ENCODE data around the gene C5orf22.
A peak's percentile ranks its signal among the peaks of the same experiment; 100 is the strongest.
"Not testable (repeated sequence)": the region's sequence is repeated elsewhere in the genome, so short reads cannot be mapped to it uniquely, and the experiment has no call there.

The C5orf22 gene

GRCh38 chr5:31511305-31511704 lies 20.8 kb upstream of the C5orf22 start:
- Histone ChIP-seq H3K27me3 (ENCODE audit: insufficient read depth, low read length) (no peaks in the 10 kb centered on the region), H3K4me1 (ENCODE audit: insufficient read depth, low read length) (no peaks in the 10 kb centered on the region), H3K4me3 (ENCODE audit: low read length) (no peak overlapping the region), H3K36me3 (ENCODE audit: insufficient read depth, low read depth, low read length) (peaks cover 93% of the 10 kb centered on the region), H3K27ac (ENCODE audit: low read length) (no peak overlapping the region), H3K9ac (ENCODE audit: low read depth, low read length) (no peak overlapping the region), H3K9me3 (ENCODE audit: insufficient read depth, low read depth, low read length) (no peaks in the 10 kb centered on the region)

- no peak overlapping the region for H3K9ac ChIP-seq (ENCODE audit: low read depth, low read length)
- peaks cover 80% of the 10 kb centered on the region for H3K36me3 ChIP-seq (ENCODE audit: insufficient read depth, low read depth, low read length)
Measured at GRCh38 chr5:31516802-31517201, 15.3 kb upstream of the C5orf22 start.

GRCh38 chr5:31523041-31523440 lies 9.1 kb upstream of the C5orf22 start:
- no peak overlapping the region for H3K4me3 ChIP-seq (ENCODE audit: low read length)
- no peaks in the 10 kb centered on the region for H3K4me1 ChIP-seq (ENCODE audit: insufficient read depth, low read length)
- H3K27ac ChIP-seq (ENCODE audit: low read length), result no peak overlapping the region
- H3K9me3 ChIP-seq (ENCODE audit: insufficient read depth, low read depth, low read length), result no peaks in the 10 kb centered on the region
- peaks cover 90% of the 10 kb centered on the region for H3K36me3 ChIP-seq (ENCODE audit: insufficient read depth, low read depth, low read length)
- no peaks in the 10 kb centered on the region for H3K27me3 ChIP-seq (ENCODE audit: insufficient read depth, low read length)
- no peak overlapping the region for H3K9ac ChIP-seq (ENCODE audit: low read depth, low read length)

More at GRCh38 chr5:31516802-31517201, 15.3 kb upstream of the C5orf22 start:
- no peak overlapping the region for H3K4me3 ChIP-seq (ENCODE audit: low read length)
- no peaks in the 10 kb centered on the region for H3K27me3 ChIP-seq (ENCODE audit: insufficient read depth, low read length)
- H3K27ac ChIP-seq (ENCODE audit: low read length), result no peak overlapping the region
- H3K4me1 ChIP-seq (ENCODE audit: insufficient read depth, low read length), result no peaks in the 10 kb centered on the region
- no peaks in the 10 kb centered on the region for H3K9me3 ChIP-seq (ENCODE audit: insufficient read depth, low read depth, low read length)

- H3K4me1 ChIP-seq (ENCODE audit: insufficient read depth, low read length), result peaks cover 11% of the 10 kb centered on the region; the same call in 1 of the 2 replicates
- H3K4me3 ChIP-seq (ENCODE audit: low read length), result peak overlapping the region; percentile 100
- H3K27ac ChIP-seq (ENCODE audit: low read length), result no peak overlapping the region
- no peaks in the 10 kb centered on the region for H3K9me3 ChIP-seq (ENCODE audit: insufficient read depth, low read depth, low read length)
- H3K27me3 ChIP-seq (ENCODE audit: insufficient read depth, low read length), result no peaks in the 10 kb centered on the region
- peaks cover 63% of the 10 kb centered on the region for H3K36me3 ChIP-seq (ENCODE audit: insufficient read depth, low read depth, low read length)
- peak overlapping the region; percentile 93 for H3K9ac ChIP-seq (ENCODE audit: low read depth, low read length)
Measured at GRCh38 chr5:31530541-31531265, 1.4 kb upstream of the C5orf22 start.

- Histone ChIP-seq H3K9me3 (ENCODE audit: insufficient read depth, low read depth, low read length) (no peaks in the 10 kb centered on the region), H3K27ac (ENCODE audit: low read length) (no peak overlapping the region), H3K36me3 (ENCODE audit: insufficient read depth, low read depth, low read length) (peaks cover 63% of the 10 kb centered on the region), H3K4me1 (ENCODE audit: insufficient read depth, low read length) (peaks cover 11% of the 10 kb centered on the region; the same call in 1 of the 2 replicates), H3K27me3 (ENCODE audit: insufficient read depth, low read length) (no peaks in the 10 kb centered on the region), H3K4me3 (ENCODE audit: low read length) (peak overlapping the region; percentile 100), H3K9ac (ENCODE audit: low read depth, low read length) (peak overlapping the region; percentile 93)
Measured at GRCh38 chr5:31531543-31531887, 586 bp upstream of the C5orf22 start.

DNA sequence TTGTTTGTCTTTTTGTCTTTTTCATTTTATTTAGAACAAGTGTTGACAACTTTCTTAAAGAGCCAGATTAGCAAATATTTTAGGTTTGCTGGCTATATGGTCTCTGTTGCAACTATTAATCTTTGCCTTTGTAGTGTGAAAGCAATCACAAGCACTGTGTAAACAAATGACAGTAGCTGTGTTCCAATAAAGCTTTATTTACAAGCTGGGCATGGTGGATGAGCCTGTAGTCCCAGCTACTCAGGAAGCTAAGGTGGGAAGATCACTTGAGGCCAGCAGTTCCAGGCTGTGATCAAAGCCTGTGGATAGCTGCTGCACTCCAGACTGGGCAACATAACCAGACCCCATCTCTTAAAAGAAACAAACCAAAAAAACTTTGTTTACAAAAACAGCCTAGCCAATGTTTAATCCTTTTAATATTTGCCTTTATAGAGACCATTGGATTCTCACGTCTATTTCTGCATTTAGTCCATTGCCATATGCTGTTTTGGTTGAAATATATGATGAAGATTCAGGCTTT lies 2.5 kb downstream of the C5orf22 start:
- no peaks in the 10 kb centered on the region for H3K9me3 ChIP-seq (ENCODE audit: insufficient read depth, low read depth, low read length)
- H3K9ac ChIP-seq (ENCODE audit: low read depth, low read length), result no peak overlapping the region
- H3K36me3 ChIP-seq (ENCODE audit: insufficient read depth, low read depth, low read length), result peaks cover 65% of the 10 kb centered on the region
- H3K27ac ChIP-seq (ENCODE audit: low read length), result no peak overlapping the region
- H3K27me3 ChIP-seq (ENCODE audit: insufficient read depth, low read length), result no peaks in the 10 kb centered on the region
- peaks cover 11% of the 10 kb centered on the region; the same call in 1 of the 2 replicates for H3K4me1 ChIP-seq (ENCODE audit: insufficient read depth, low read length)
- H3K4me3 ChIP-seq (ENCODE audit: low read length), result no peak overlapping the region

- H3K9me3 ChIP-seq (ENCODE audit: insufficient read depth, low read depth, low read length), result no peaks in the 10 kb centered on the region
- no peak overlapping the region for H3K27ac ChIP-seq (ENCODE audit: low read length)
- H3K4me1 ChIP-seq (ENCODE audit: insufficient read depth, low read length), result peaks cover 7% of the 10 kb centered on the region; the same call in 1 of the 2 replicates
- H3K9ac ChIP-seq (ENCODE audit: low read depth, low read length), result no peak overlapping the region
- peaks cover 80% of the 10 kb centered on the region for H3K36me3 ChIP-seq (ENCODE audit: insufficient read depth, low read depth, low read length)
- H3K27me3 ChIP-seq (ENCODE audit: insufficient read depth, low read length), result no peaks in the 10 kb centered on the region
- no peak overlapping the region for H3K4me3 ChIP-seq (ENCODE audit: low read length)
Measured at GRCh38 chr5:31536873-31537272, 4.8 kb downstream of the C5orf22 start.

- peaks cover 84% of the 10 kb centered on the region for H3K36me3 ChIP-seq (ENCODE audit: insufficient read depth, low read depth, low read length)
- no peak overlapping the region for H3K27ac ChIP-seq (ENCODE audit: low read length)
- peaks cover 7% of the 10 kb centered on the region; the same call in 1 of the 2 replicates for H3K4me1 ChIP-seq (ENCODE audit: insufficient read depth, low read length)
- H3K9me3 ChIP-seq (ENCODE audit: insufficient read depth, low read depth, low read length), result no peaks in the 10 kb centered on the region
- no peak overlapping the region for H3K4me3 ChIP-seq (ENCODE audit: low read length)
- no peaks in the 10 kb centered on the region for H3K27me3 ChIP-seq (ENCODE audit: insufficient read depth, low read length)
- H3K9ac ChIP-seq (ENCODE audit: low read depth, low read length), result no peak overlapping the region
Measured at GRCh38 chr5:31537349-31537748, 5.2 kb downstream of the C5orf22 start.

GRCh38 chr5:31537851-31538250 lies 5.8 kb downstream of the C5orf22 start:
- H3K27me3 ChIP-seq (ENCODE audit: insufficient read depth, low read length), result no peaks in the 10 kb centered on the region
- H3K4me3 ChIP-seq (ENCODE audit: low read length), result no peak overlapping the region
- H3K9me3 ChIP-seq (ENCODE audit: insufficient read depth, low read depth, low read length), result no peaks in the 10 kb centered on the region
- peaks cover 7% of the 10 kb centered on the region; the same call in 1 of the 2 replicates for H3K4me1 ChIP-seq (ENCODE audit: insufficient read depth, low read length)
- no peak overlapping the region for H3K9ac ChIP-seq (ENCODE audit: low read depth, low read length)
- H3K27ac ChIP-seq (ENCODE audit: low read length), result no peak overlapping the region
- H3K36me3 ChIP-seq (ENCODE audit: insufficient read depth, low read depth, low read length), result peaks cover 89% of the 10 kb centered on the region

DNA sequence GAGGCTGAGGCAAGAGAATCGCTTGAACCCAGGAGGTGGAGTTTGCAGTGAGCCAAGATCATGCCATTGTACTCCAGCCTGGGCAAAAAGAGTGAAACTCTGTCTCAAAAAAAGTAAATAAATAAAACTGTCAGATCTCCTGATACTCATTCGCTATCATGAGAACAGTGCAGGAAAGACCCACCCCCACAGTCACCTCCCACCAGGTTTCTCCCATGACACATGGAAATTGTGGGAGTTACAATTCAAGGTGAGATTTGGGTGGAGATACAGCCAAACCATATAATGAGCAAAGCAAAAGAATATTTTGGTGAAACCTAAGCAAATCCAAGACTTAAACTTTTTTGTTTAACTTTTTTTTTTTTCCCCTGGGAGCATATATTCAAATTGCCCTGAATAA lies 17.0 kb downstream of the C5orf22 start:
- H3K9ac ChIP-seq (ENCODE audit: low read depth, low read length); H3K4me1 ChIP-seq (ENCODE audit: insufficient read depth, low read length); H3K4me3 ChIP-seq (ENCODE audit: low read length); H3K27me3 ChIP-seq (ENCODE audit: insufficient read depth, low read length); H3K27ac ChIP-seq (ENCODE audit: low read length); H3K9me3 ChIP-seq (ENCODE audit: insufficient read depth, low read depth, low read length): not testable (repeated sequence)
- H3K36me3 ChIP-seq (ENCODE audit: insufficient read depth, low read depth, low read length), result peaks cover 64% of the 10 kb centered on the region

DNA sequence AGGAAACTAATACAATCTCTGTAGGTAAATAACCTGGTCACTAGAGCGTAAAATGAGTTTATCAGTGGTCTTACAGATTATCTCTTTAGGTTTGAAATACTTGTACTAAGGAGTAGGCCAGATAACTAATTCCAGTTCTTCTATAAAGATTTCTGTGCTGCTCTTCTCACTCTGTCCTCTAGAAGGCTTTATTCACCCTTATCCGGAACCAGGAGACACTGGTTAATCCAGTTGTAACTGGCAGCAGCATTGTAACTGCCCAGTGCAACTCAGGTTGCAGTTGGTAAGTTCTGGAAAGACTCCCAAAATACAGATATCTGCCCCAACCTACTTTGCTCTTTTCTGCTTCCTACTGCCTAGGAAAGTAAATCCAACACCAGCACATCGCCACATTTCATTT lies 19.8 kb downstream of the C5orf22 start:
- Histone ChIP-seq H3K36me3 (ENCODE audit: insufficient read depth, low read depth, low read length) (peaks cover 60% of the 10 kb centered on the region), H3K9ac (ENCODE audit: low read depth, low read length) (no peak overlapping the region), H3K9me3 (ENCODE audit: insufficient read depth, low read depth, low read length) (no peaks in the 10 kb centered on the region), H3K4me3 (ENCODE audit: low read length) (no peak overlapping the region), H3K4me1 (ENCODE audit: insufficient read depth, low read length) (no peaks in the 10 kb centered on the region), H3K27me3 (ENCODE audit: insufficient read depth, low read length) (no peaks in the 10 kb centered on the region), H3K27ac (ENCODE audit: low read length) (no peak overlapping the region)

GRCh38 chr5:31553863-31554262 lies 21.8 kb downstream of the C5orf22 start:
- Histone ChIP-seq H3K4me3 (ENCODE audit: low read length) (no peak overlapping the region), H3K27ac (ENCODE audit: low read length) (no peak overlapping the region), H3K36me3 (ENCODE audit: insufficient read depth, low read depth, low read length) (peaks cover 53% of the 10 kb centered on the region), H3K9me3 (ENCODE audit: insufficient read depth, low read depth, low read length) (no peaks in the 10 kb centered on the region), H3K27me3 (ENCODE audit: insufficient read depth, low read length) (no peaks in the 10 kb centered on the region), H3K9ac (ENCODE audit: low read depth, low read length) (no peak overlapping the region), H3K4me1 (ENCODE audit: insufficient read depth, low read length) (no peaks in the 10 kb centered on the region)
